Activated T-cell treated with anti-CD3 and anti-CD28 coated beads for 1 hour (primary cell): ENCODE data around the gene SLC28A1.
"Not testable (repeated sequence)": the region's sequence is repeated elsewhere in the genome, so short reads cannot be mapped to it uniquely, and the experiment has no call there.

Source experiments
- DNase-seq: peaks from one replicate; pipeline ENCODE4 v3.0.0-alpha.2; 2020; ENCODE audit warnings: low read depth

Gene SLC28A1

DNA sequence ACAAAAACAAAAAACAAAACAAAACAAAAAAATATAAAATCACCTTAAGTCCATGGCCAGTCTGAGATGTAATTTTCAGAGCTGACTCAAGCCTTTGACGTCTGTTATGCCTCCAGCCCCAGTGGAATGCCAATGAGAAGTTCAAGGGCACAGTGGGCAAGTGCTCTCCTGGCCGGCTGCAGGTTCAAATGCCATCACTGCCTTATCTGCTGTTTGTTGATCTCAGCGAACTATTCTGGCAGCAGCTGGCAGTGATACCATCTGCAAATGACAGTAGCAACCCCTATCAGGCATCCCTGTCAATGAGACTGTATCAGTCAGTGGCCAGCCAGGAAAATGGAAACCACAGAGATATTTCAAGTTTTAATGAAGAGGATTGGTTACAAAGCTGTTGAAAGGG lies 86.4 kb downstream of the SLC28A1 start:
- no peak for DNase-seq

DNA sequence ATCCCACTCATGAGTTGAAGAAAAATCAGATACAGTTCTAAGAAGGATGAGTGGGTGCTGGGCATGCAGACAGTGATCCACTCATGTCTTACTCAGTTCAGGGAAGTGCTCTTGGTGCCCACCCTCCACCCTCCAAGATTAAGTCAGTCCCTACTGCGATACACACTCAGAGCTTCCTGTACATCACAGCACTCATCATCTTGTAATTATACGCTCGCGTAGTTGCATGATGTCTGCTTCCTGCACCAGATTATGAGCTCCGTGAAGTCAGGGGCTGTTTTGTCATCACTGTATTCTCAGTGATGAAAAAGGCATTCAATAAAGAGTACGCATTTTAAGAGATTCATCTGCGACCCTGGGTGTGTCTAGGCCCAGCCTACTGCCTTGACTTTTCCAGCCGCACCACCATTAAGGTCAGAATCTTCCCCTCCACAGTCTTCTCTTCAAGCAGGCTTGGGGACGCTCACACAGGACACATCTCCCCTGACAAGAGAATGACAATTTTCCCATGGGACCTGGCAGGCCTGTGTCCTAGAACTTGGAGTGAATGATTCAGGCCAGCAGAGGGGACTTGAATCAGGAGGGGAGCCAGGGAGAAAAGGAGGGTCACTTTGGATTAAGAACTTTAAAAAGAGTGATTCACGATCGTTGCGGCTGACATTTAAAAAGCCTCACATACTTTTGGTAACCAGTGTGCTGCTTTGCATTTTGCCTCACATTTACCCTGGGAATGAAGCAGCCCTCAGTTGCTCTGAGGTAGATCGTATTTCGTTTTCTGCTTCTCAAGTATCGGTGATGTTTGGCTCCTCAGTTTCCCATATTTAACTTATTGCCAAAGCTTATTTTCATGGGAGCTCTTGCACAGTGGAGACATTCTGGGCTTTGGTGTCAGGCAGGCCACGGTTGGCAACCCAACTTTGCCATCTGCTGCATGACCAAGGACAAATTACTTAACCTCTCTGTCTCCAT lies 89.3 kb downstream of the SLC28A1 start:
- DNase-seq = no peak

DNA sequence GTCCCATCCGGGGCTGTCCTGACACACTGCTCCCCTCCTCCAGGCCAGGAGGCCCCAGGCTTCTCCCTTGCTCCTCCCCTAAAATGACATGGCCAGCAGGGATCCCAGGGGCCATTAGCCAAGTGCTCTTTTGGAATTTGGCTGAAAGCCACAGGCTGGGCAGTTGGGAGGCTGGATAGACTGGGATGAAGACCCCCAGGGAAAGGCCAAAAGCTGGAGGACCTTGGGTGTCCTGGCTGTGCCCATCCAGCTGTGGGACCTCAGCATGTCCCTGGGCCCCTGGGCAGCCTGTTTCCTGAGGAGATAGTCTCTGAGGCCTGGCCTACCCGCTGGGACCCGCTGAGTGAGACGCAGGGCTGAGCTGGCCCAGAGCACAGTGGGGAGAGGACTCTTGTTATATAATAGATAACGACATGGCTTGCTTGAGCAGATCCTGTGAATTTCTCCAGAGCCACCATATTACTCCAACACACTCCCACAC lies 91.4 kb downstream of the SLC28A1 start:
- DNase-seq = no peak

DNA sequence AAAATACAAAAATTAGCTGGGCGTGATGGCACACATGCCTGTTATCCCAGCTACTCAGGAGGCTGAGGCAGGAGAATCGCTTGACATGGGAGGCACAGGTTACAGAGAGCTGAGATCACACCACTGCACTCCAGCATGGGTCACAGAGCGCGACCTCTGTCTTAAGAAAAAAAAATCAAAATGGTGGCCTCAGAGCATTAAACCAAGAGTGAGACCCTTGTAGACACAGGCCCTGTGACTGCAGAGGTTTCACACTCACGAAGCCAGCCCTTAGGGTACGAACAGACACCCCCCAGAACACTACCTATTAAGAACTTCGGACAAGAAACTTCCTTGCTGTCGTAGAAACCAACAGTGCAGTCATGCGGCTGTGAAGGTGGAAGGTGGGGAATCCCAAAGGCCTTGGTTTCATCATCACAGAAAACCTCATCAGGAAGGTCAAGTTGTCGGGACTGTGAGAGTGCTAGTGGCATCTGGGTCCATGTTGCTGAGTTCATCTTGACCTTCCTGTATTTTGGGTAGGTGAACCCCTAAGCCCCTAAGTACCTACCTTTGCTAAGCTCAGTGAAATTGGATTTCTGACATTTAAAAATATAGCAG lies 92.4 kb downstream of the SLC28A1 start:
- DNase-seq = no peak

DNA sequence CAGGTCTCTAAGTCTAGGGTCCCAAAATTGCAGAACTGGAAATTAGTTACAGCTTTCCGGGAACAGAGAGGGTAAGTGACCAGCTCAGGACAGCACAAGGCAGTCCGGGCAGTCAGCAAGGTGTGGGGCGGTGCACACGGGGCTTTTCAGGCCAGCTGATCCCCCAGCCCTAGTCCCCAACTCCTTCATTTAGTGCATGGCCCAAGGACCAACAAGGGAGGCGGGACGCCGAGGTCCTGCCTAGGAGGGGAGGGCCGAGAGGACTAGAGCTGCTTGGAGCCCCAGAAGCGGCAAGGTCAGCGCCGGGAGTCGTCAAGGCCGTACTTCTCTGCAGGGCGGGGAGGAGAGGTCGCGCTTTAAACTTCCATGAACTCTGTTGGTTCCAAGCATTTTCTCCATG lies 95.2 kb downstream of the SLC28A1 start:
- DNase-seq = no peak

DNA sequence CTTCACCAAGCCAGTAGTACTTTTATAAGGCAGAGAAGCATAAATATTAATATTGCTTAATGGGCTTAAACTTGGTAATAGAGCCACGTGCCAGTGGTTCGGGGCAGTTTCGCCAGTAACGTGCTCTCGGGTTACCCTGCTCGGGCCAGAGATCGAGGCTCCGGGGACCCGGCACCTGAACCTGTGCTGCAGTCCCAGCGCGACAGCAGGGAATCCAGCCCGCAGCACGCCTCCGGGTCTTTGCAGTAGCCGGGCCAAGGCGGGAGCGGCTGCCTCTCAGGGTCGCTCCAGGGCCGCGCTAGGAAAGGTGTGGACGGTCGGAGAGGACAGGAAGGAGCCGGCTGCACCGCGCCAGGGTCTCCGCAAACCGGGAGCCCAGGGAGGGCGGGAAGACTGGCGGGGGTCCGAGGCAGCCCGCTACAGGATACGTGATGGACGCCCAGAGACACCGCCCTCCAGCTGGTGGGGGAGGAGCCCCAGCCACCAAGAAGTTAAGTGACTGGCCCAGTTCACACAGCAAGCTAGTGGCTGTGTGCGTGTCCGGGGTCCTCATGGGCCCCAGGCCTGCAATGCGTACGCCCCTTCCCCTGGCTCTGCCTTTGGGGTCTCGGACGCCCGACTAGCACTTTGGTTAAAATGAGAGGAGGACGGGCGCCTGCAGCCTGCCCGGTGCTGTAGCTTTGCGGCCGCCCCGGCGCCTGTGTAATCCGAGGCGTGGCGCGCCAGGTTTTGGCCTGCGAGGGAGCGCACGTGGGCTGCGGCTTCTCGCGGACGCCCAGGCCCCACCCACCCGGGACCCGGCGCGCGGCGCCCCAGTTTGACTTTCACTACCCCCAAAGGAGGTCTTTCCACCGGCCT lies 96.0 kb downstream of the SLC28A1 start:
- peak; percentile 84 for DNase-seq

DNA sequence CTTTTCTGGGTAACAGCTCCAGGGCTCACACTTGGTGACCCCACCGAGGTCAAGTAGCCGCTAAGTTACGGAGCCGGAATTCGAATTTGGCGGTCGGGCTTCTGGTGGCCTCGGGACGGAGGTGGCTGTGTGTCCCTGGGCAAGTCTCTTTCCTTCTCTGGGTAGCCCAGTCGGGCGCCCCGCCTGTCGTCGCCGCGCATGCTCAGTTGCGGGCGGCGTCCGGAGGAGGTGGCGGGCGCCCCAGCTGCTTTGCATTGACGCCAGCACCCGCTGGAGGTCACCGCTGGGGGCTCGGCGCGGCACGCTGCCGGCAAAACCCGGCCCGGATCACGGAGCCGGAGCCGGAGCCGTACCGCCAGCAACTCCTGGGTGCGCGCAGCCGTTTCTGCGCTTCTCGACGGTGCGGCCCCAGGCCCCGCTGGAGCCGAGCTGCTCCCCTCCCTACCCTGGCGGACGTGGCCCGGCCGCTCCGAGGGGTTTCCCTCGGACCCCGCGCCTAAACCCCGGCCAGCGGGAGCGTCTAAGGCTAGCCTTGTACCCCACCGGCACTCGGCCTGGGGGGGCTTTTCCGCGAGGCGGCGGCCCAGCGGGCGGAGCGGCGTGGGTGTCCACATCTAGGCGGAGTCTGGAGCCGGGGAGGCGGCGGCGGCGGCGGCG lies 96.7 kb downstream of the SLC28A1 start:
- peak; percentile 92 for DNase-seq

DNA sequence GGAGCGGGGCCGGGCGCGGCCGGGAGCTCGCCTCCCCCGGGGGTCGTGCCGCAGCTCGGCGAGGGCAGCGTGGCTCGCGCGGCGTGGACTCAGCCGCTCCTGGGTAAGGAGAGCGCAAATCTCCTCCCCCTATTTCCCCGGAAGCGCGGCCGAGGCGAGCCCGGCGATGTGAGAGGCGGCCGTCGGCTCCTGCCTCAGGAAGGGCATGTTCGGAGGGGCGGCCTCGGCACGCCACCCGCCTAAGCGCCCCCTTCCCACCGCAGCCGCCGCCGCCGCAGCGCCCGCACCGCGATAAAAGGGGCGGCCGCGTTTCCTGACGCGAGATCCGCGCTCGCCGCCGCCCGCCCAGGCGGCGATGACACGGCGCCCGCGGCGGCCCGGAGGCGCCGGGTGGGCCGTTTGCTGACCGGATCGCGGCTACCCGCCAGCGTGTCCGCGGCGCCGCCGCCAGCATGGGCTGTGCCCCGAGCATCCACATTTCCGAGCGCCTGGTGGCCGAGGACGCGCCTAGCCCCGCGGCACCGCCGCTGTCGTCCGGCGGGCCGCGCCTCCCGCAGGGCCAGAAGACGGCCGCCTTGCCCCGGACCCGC lies 97.3 kb downstream of the SLC28A1 start, which contains the start of gene PDE8A:
Gene PDE8A (plus strand): TSS at position 146 of the 590 bp plus-strand sequence. CDS start 307 bp downstream, at position 453.
- peak; percentile 35 for DNase-seq

DNA sequence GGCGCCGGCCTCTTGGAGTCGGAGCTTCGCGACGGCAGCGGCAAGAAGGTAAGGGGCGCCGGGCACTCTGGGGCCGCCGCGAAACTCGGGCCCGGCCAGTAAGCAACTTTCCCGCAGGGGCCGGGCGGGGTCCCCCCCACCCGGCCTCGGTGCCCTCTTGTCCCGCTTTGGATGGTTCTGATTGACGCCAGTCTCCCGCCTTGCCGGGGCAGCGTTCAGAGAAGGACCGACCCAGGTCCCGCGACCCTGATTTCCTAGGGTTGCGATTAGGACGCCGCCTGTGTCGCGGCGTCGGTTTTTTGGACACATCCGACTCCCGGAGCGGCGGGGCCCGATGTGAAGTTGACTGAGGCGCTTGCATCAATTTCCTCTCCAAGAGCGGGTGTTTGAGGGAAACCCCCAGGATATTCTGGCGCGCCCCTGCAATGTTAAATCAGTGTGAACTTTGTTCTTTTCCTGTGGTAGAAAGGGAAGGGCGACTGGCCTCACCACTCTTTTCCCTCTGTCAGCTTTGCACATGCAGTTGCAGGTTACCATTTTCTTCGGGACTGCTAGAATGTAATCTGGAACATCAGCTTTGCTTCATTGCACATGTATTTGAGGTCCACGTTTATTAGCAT lies 97.9 kb downstream of the SLC28A1 start:
- DNase-seq = peak; percentile 36

DNA sequence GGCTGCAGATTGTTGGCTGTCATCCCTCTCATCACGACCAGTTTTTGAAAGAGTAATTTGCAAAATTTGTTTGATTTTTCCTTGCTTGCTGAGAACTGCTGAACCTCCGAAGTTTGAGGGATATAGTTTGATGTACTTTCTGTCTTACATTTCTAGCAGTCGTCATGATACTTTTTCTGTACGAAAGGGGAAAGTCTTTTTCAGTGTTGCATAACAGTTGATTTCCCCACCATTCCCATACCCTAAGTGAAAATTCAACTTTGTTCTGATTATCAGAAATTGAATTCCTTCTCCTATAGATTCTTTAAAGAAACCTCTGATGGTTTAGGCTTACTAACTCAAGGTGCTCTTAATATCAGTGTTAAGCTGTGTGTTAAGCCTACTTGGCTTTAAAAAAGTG lies 98.8 kb downstream of the SLC28A1 start:
- no peak for DNase-seq

DNA sequence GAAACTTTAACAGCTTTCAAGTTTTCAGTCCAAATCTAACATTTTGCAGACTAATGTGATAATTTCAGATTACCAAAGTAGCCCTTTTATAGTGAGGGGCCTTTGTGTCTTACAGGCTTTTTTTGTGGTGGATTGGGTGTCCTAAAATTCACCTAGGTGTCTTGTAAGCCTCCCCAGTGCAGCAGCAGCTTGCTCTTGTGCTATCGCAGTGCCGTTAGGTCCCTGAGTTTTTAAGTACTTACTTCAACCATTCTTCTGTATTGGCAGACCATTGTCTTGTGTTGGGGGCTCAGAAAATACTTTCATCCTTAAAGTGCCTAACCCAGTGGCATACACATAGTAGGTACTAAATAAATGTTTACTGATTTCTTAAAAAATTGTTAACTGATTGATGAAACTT lies 99.2 kb downstream of the SLC28A1 start:
- no peak for DNase-seq

DNA sequence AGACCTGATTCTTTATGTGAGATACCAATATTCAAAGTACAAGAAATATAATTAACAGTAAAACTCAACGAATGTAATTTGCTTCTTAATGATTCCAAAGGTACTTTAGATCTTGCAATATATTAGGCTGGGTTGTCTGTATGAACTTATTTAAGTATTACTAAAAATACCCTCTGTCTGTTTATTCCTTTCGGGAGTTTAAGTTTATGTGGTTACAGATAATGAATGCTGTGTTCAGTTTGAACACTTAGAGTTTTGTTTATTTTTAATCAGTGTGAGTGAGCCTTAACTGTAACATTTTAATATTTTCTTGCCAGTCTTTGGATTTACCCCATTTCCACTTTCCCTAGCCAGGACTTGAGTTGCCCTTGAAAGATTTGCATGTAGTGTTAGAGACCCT lies 100.7 kb downstream of the SLC28A1 start:
- no peak for DNase-seq

DNA sequence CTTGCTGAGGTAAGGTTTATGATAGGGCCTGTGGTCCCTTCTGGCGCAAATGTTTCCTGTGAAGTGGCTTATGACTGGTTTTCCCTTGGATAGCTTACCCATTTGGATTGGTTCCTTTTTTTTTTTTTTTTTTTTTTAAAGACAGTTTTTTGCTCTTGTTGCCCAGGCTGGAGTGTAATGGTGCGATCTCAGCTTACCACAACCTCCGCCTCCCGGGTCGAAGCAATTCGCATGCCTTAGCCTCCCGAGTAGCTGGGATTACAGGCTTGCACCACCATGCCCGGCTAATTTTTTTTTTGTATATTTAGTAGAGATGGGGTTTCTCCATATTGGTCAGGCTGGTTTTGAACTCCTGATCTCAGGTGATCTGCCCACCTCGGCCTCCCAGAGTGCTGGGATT lies 102.9 kb downstream of the SLC28A1 start:
- not testable (repeated sequence) for DNase-seq

DNA sequence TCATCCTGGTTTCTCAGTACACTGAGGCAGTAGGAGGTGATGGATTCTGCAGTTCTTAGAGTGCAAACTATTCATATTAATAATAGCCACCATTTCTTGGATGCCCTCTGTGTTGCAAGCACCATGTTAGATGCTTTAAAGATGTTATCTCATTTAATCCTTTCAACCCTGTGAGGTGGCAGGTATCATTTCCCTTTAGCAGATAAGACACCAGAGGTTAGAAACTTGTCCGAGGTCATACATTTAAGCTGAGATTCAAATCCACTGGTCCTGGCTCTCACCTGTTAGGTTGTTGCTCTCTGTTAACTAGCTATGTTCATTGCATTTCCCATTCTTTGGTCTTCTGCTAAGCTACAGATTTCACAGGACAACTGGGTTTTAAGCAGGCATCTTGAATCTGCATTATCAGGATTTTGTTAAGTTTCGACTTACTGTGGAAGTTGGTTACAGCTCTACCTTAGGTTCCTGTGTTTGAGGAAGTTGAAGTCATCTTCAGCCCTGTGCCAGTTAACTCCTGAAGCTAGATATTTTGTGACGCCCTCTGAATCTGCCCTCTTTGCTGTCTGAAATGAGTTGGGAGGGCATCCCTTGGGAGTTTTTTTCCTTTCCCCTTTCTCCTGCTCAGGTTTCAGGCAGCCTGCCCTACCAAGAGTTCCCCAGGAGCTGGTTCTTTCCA lies 103.6 kb downstream of the SLC28A1 start:
- no peak for DNase-seq

DNA sequence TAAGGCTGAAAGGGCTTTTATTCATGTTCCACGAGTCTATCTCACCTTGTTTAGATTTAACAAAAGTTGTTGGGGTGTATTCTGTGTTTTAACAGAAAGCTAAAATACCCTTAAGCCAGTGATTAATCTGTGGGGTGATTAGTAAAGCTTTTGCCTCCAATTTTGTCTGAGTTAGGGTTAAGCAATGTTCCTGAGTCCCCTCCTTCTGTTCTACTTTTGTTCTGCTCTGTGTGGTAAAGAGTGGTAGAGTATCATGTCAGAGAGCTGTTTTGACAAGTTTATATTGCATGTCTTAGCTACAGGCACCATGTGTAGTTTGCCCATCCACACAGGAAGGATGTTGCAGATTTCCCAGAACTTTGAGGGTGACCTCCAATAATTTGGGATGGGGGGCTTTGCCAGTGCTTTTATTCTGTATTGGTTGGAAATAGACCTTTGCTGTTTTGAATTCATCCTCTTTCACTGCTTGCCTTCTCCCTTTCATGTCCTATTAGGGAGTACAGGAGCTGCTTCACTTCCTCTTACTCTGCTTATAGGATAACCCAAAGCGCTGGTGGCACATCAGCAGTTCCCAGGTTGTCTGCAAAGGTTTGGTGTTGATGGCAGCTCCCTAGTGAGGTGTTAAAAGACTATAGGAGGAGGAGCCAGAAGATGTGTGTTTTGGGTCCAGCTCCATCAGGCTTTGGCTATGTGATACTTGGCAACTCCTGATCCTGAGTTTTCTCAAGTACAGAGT lies 104.6 kb downstream of the SLC28A1 start:
- no peak for DNase-seq

DNA sequence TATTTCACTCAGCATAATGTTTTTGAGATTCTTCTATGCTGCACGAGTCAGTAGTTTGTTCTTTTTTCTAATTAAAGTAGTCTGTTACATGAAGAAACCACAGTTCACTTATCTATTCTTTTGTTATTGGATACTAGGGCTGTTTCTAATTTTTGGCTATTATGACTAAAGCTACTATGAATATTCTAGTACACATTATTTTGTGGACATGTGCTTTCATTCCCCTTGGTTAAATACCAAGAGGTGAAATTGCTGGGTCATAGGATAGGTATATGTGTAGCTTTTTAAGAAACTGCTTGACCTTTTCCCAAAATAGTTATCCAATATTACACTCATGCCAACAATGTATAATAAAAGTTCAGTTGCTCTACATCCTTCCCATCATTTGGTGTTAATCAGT lies 106.0 kb downstream of the SLC28A1 start:
- DNase-seq = no peak

DNA sequence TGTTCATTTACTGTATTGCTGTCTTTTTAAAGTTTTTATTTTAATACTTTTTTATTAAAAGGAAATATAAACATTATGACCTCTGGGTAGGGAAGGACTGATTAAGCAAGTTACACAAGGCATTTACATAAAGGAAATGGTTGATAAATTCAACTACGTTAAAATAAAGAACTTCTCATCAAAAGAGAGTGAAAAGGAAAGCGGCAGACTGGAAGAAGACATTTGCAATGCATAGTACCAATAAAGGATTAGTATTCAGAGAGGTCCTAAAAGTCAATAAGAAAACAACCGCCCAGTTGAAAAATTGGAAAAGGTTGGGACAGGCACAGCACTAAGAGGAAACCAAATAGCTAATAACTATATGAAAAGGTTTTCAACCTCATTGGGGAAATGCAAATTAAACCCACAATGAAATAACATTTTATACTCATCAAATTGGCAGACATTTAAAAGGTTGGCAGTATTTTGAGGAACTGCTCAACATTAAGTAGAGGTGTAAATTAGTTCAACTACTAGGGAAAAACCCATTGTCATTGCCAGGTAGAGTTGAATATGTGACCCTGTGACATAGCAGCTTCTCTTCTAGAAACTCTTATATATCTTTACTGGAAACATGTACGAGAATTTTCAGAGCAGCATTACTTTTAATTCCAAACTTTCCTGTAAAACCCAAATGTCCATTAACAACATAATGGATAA lies 106.7 kb downstream of the SLC28A1 start:
- DNase-seq = no peak

DNA sequence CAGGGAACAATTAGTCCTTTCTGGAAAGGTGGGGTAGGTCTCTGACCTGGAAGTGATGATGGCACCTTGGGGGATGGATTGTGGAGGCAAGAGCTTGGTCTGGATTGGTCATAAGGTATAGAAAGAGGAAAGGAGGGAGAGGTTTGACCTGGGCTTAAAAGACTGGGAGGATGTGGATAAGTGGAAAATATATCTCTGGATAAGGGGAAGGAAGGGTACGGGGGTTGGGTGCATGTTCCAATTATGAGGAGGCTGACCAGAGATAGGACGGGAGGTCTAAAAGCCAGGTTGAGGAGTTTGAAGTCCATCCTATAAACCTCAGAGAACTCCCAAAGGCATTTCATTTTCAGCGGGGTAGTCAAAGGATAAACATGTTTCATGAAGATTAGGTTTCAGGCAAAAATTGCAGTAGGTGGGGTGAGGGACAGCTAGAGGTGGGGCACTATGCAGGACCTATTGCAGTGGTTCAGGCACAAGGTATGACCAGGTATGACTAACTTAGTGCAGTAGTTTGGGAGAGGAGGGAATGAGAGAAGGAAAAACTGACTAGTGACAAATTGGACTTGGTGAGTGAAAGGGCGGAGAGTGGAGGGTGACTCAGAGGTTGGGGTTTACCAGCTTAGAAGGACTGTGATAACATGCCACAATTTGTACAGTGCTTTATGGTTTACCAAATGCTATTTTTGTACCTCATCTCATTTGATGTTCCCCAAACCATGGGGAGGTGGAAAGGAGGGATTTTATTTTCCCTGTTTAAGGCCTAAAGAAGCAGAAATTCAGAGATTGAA lies 107.9 kb downstream of the SLC28A1 start:
- DNase-seq = no peak
